ENCODE data around the gene PGGT1B. TPM values are rescaled to one million over a fixed set of nuclear protein-coding genes. Genes with fewer than 3 reads are reported as not detected.

The PGGT1B gene
- total and polyA plus RNA-seq, 2 of the 8 experiments (the other 6 are each of a cell fraction or from before 2014, with no cell fraction given), result 1.9 to 43.1 TPM

DNA sequence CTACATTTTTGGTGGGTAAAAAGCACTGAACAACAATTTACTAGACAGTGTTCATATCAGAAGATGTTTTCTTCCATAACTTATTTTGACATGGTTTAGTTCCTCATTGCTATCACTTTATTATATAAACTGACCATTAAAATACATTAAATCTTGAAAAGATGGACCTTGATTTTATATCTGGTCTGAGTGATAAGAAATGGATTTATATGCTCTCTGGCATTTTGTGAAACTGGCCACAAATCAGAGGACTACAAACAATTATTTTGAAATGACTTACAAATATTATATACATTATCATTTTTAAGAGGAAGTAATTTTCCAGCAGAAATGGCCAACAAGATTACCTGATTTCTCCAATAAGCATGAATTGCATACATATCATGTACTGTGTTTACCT lies 69.4 kb downstream of the PGGT1B start:
- H3K27me3 ChIP-seq (replicated peaks in 1 of 4; ENCODE audit: control insufficient read depth in 3 of 4, extremely low read depth in 1 of 4, insufficient read depth in 3 of 4, low read length in 3 of 4), result no peaks in the 10 kb centered on the region
- no peak overlapping the region for H3K9ac ChIP-seq (replicated peaks in 1 of 4; ENCODE audit: extremely low read depth in 1 of 4, low read depth in 3 of 4, low read length in 3 of 4)
- ChIA-PET POLR2A (ENCODE audit: partially characterized antibody) (no interaction called here), CTCF (ENCODE audit: partially characterized antibody) (interaction anchor here (1.6 kb wide), 1 partner anchor 95 kb away, joined by 6 read pairs; no protein-coding TSS in a partner anchor)
- no peak overlapping the region for H3K27ac ChIP-seq (ENCODE audit: low read depth, low read length)
- peaks cover 0 to 3% (median 0%) of the 10 kb centered on the region in 4 experiments; a peak in 2 of 7 replicates for H3K4me1 ChIP-seq (replicated peaks in 1 of 4; ENCODE audit: control insufficient read depth in 3 of 4, insufficient read depth in 4 of 4, low read length in 3 of 4)
- no peaks in the 10 kb centered on the region for H3K36me3 ChIP-seq (ENCODE audit: control insufficient read depth in 2 of 4, insufficient read depth in 4 of 4, low read length in 3 of 4)
- H3K4me2 ChIP-seq (ENCODE audit: insufficient read depth in 1 of 2, low read depth in 2 of 2, low read length in 2 of 2), result no peak overlapping the region
- DNase-seq (ENCODE audit: low read depth in 1 of 2, low spot score in 2 of 2), result no peak
- H3K79me2 ChIP-seq (ENCODE audit: control insufficient read depth in 1 of 2, insufficient read depth in 2 of 2, low read length in 2 of 2), result no peaks in the 10 kb centered on the region
- H3K23ac ChIP-seq (ENCODE audit: insufficient read length), result no peak overlapping the region
- no peak overlapping the region for H4K5ac ChIP-seq (ENCODE audit: insufficient read length, low read depth, low read length)
- H2AFZ ChIP-seq (ENCODE audit: low read length), result no peak overlapping the region
- no peak overlapping the region for H3K18ac ChIP-seq (ENCODE audit: extremely low read depth, low read length)
- H4K20me1 ChIP-seq (replicated peaks in 1 of 2; ENCODE audit: control insufficient read depth in 1 of 2, insufficient read depth in 2 of 2, low read length in 2 of 2), result no peaks in the 10 kb centered on the region
- H4K91ac ChIP-seq (replicated peaks; ENCODE audit: insufficient read length, low read length), result no peak overlapping the region
- no peak for FAIRE-seq
- no peaks in the 10 kb centered on the region for H3K23me2 ChIP-seq (ENCODE audit: low read depth, low read length)
- no peak overlapping the region for H2BK12ac ChIP-seq (ENCODE audit: low read depth, low read length)
- no peak overlapping the region for H4K8ac ChIP-seq (ENCODE audit: extremely low read depth, insufficient read depth, low read length)
- no peaks in the 10 kb centered on the region for H3K9me3 ChIP-seq (ENCODE audit: insufficient read depth in 2 of 2, low read depth in 1 of 2, low read length in 1 of 2)
- no peak overlapping the region for H3K14ac ChIP-seq (ENCODE audit: insufficient read length)
- no peaks in the 10 kb centered on the region for H3K79me1 ChIP-seq (ENCODE audit: low read depth, low read length)
- no peak overlapping the region for H3K4me3 ChIP-seq (ENCODE audit: extremely low read depth in 1 of 4, insufficient read depth in 2 of 4, low read depth in 3 of 4, low read length in 4 of 4)
- H2BK20ac ChIP-seq (ENCODE audit: low read length), result no peak overlapping the region
- no peak overlapping the region for H3K4ac ChIP-seq (replicated peaks; ENCODE audit: insufficient read length, low read depth, low read length)
- H2BK5ac ChIP-seq (ENCODE audit: low read depth, low read length), result no peak overlapping the region
- H2AK5ac ChIP-seq (ENCODE audit: low read depth, low read length), result no peak overlapping the region
- no peak overlapping the region for H3K56ac ChIP-seq (replicated peaks; ENCODE audit: insufficient read length, low read depth, low read length)
- H2BK15ac ChIP-seq (ENCODE audit: low read length), result no peak overlapping the region
- H2BK120ac ChIP-seq (replicated peaks; ENCODE audit: low read depth, low read length), result no peak overlapping the region
- TF ChIP-seq SP1 (IDR thresholded peaks at IDR 0.05; ENCODE audit: low read depth, low read length) (no peak), POLR2AphosphoS5 (IDR thresholded peaks at IDR 0.05; ENCODE audit: low read depth, low read length) (no peak), CBX8 (IDR thresholded peaks at IDR 0.05; ENCODE audit: borderline replicate concordance, low read depth, low read length) (no peak), TCF12 (IDR thresholded peaks at IDR 0.05; ENCODE audit: low read depth, low read length) (no peak), SP4 (IDR thresholded peaks at IDR 0.05; ENCODE audit: low read length) (no peak), EGR1 (IDR thresholded peaks at IDR 0.05; ENCODE audit: borderline replicate concordance, low read depth, low read length) (no peak), SIN3A (conservative IDR thresholded peaks at IDR 0.05 in 1 of 2, IDR thresholded peaks at IDR 0.05 in 1 of 2; ENCODE audit: low read depth in 1 of 2, low read length in 2 of 2) (no peak), POU5F1 (IDR thresholded peaks at IDR 0.05; ENCODE audit: low read depth, low read length) (no peak), TEAD4 (IDR thresholded peaks at IDR 0.05; ENCODE audit: low read depth, low read length) (no peak), TAF7 (optimal IDR thresholded peaks at IDR 0.05; ENCODE audit: borderline replicate concordance, low read depth, low read length) (no peak), SIX5 (IDR thresholded peaks at IDR 0.05; ENCODE audit: low read depth, low read length) (no peak), SP2 (IDR thresholded peaks at IDR 0.05; ENCODE audit: low read length) (no peak), NRF1 (IDR thresholded peaks at IDR 0.05; ENCODE audit: low read depth, low read length) (no peak), RXRA (IDR thresholded peaks at IDR 0.05; ENCODE audit: insufficient read depth, low read depth, low read length) (no peak)
- TF ChIP-seq, protein P1, sequence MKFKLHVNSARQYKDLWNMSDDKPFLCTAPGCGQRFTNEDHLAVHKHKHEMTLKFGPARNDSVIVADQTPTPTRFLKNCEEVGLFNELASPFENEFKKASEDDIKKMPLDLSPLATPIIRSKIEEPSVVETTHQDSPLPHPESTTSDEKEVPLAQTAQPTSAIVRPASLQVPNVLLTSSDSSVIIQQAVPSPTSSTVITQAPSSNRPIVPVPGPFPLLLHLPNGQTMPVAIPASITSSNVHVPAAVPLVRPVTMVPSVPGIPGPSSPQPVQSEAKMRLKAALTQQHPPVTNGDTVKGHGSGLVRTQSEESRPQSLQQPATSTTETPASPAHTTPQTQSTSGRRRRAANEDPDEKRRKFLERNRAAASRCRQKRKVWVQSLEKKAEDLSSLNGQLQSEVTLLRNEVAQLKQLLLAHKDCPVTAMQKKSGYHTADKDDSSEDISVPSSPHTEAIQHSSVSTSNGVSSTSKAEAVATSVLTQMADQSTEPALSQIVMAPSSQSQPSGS (IDR thresholded peaks at IDR 0.05; ENCODE audit: low read length), result no peak

All from H1 (cell line).